HG02981 (cell line): ENCODE measurements around the gene RNF208.

Experiments
- ATAC-seq: cut with Tn5 transposase; IDR thresholded peaks from one replicate; pipeline ENCODE4 v1.9.1; 2021; ENCODE audit warnings: mild to moderate bottlenecking, moderate library complexity; ENCODE audit not compliant: unreplicated experiment

The RNF208 gene

GRCh38 chr9:137228506-137228967 lies 6.5 kb upstream of the RNF208 start:
- no peak for ATAC-seq

- no peak for ATAC-seq
These were observed 5.9 kb upstream of the RNF208 start for GRCh38 chr9:137227853-137228505.

- no peak for ATAC-seq
These were observed 5.2 kb upstream of the RNF208 start, which contains the start of gene RNF224 for GRCh38 chr9:137227054-137227852. TSS of gene RNF224 (plus strand) at chr9:137227502. CDS start at chr9:137228336, 834 bp downstream.

GRCh38 chr9:137226338-137227053 lies 4.5 kb upstream of the RNF208 start:
- no peak for ATAC-seq

- no peak for ATAC-seq
These were observed 3.8 kb upstream of the RNF208 start for GRCh38 chr9:137225699-137226331.

GRCh38 chr9:137224830-137225694 lies 3.0 kb upstream of the RNF208 start, which contains the start of gene CYSRT1:
TSS of gene CYSRT1 (plus strand) at chr9:137225174. CDS start at chr9:137225622, 448 bp downstream.
- ATAC-seq = no peak

- ATAC-seq = peak; percentile 70
These were observed 1.3 kb upstream of the RNF208 start for GRCh38 chr9:137223078-137223970.

GRCh38 chr9:137221506-137222111 lies 431 bp downstream of the RNF208 start:
- ATAC-seq = no peak

- no peak for ATAC-seq
These were observed 940 bp downstream of the RNF208 start for GRCh38 chr9:137221095-137221505.

- ATAC-seq = no peak
These were observed 1.5 kb downstream of the RNF208 start for GRCh38 chr9:137220317-137221094.

- no peak for ATAC-seq
These were observed 2.2 kb downstream of the RNF208 start for GRCh38 chr9:137219757-137220316.

GRCh38 chr9:137218754-137219271 lies 3.2 kb downstream of the RNF208 start:
- ATAC-seq = no peak

GRCh38 chr9:137218212-137218753 lies 3.8 kb downstream of the RNF208 start:
- no peak for ATAC-seq

GRCh38 chr9:137217276-137218211 lies 4.5 kb downstream of the RNF208 start:
- ATAC-seq = no peak

GRCh38 chr9:137216188-137216965 lies 5.7 kb downstream of the RNF208 start:
- ATAC-seq = no peak
